Esophagus muscularis mucosa (tissue), 4 donors: ENCODE measurements around the gene RAB37. TPM values are rescaled to one million over a fixed set of nuclear protein-coding genes. Genes with fewer than 3 reads are reported as not detected.

Experiments
- DNase-seq: peaks from one replicate; pipeline ENCODE4 v3.0.0-alpha.2; 2017; ENCODE audit errors: extremely low spot score
- H3K27ac ChIP-seq, 4 donors: fragments of 200-600 bp; sonication (generic); replicated peaks in 1 of 4; 1 replicate in 3 of 4; 2 replicates in 1 of 4; pipeline ENCODE4 v1.5.1; 2016 to 2019; ENCODE audit warnings: mild to moderate bottlenecking in 1 of 4
- H3K27me3 ChIP-seq, 4 donors: fragments of 200-600 bp; sonication (generic); one replicate each; pipeline versions ENCODE4 v1.5.1 to v1.6.0; 2016 to 2019
- H3K36me3 ChIP-seq, 4 donors: fragments of 200-600 bp; sonication (generic); one replicate each; pipeline ENCODE4 v1.5.1; 2016 to 2019
- H3K4me1 ChIP-seq, 4 donors: fragments of 200-600 bp; sonication (generic); one replicate each; pipeline ENCODE4 v1.5.1; 2016 to 2019
- H3K4me3 ChIP-seq, 4 donors: fragments of 200-600 bp; sonication (generic); 1 replicate in 2 of 4; 2 replicates in 2 of 4; pipeline ENCODE4 v1.5.1; 2016 to 2019; ENCODE audit warnings: mild to moderate bottlenecking in 4 of 4, moderate library complexity in 1 of 4
- H3K9me3 ChIP-seq, 4 donors: fragments of 200-600 bp; sonication (generic); 1 replicate in 3 of 4; 2 replicates in 1 of 4; pipeline ENCODE4 v1.5.1; 2016 to 2019
- CTCF ChIP-seq, 3 experiments: fragments of 200-600 bp in 2 of 3; fragments of 450-650 bp in 1 of 3; sonication (generic) in 2 of 3; IDR thresholded peaks; one replicate each; pipeline ENCODE4 v1.5.1; 2017 to 2019; ENCODE audit warnings: antibody characterized with exemption in 3 of 3, mild to moderate bottlenecking in 2 of 3, moderate library complexity in 1 of 3
- EP300 ChIP-seq: sonication (generic); formaldehyde crosslinking; IDR thresholded peaks from one replicate; pipeline ENCODE4 v1.6.1; 2017; ENCODE audit warnings: antibody characterized with exemption
- POLR2A ChIP-seq: fragments of 450-650 bp; IDR thresholded peaks from one replicate; pipeline ENCODE4 v1.6.1; 2017; ENCODE audit warnings: antibody characterized with exemption, moderate library complexity, mild to moderate bottlenecking, low read depth
- POLR2AphosphoS5 ChIP-seq, 2 donors: sonication (generic); formaldehyde crosslinking; IDR thresholded peaks; one replicate each; pipeline ENCODE4 v1.6.1; 2017; ENCODE audit warnings: antibody characterized with exemption in 2 of 2
- WGBS: methylation state at CpG from one replicate; pipeline ENCODE4 v1.1.5; 2018; 5-methylcytosine and 5-hydroxymethylcytosine counted together
- intact Hi-C: fragments of 100-400 bp; cut with DNase I; formaldehyde crosslinking; loops from one replicate; pipeline ENCODE4 v1.15.1; 2023
- total RNA-seq, 4 donors: library from RNA; depleted of rRNA; stranded (reverse); fragments of >200 nt; gene quantifications; one replicate each; pipeline versions ENCODE4 v1.1.0 to v1.2.1, GENCODE V29; 2016

RAB37 gene
- total RNA-seq, 4 donors from 2014 or later, result 1.4 to 3.3 (median 2.5) TPM

- no peak for DNase-seq
- intact Hi-C loops, result no loop called here
- TF ChIP-seq POLR2A (no peak), CTCF (IDR thresholded peaks at IDR 0.05) (no peak), EP300 (no peak), POLR2AphosphoS5 (IDR thresholded peaks at IDR 0.05) (no peak)
- Histone ChIP-seq H3K4me3 (no peak overlapping the region), H3K27ac (no peak overlapping the region), H3K9me3 (peaks cover 0 to 1% (median under 1%) of the 10 kb centered on the region in 4 donors), H3K4me1 (no peaks in the 10 kb centered on the region), H3K36me3 (no peaks in the 10 kb centered on the region), H3K27me3 (peaks cover 0 to 41% (median 0%) of the 10 kb centered on the region in 4 donors)
- WGBS, result 64% methylated on average over 9 of the region's 9 CpGs
Measured at GRCh38 chr17:74699236-74699635, 37.8 kb upstream of the RAB37 start.

GRCh38 chr17:74702116-74702871 lies 34.8 kb upstream of the RAB37 start:
- no peaks in the 10 kb centered on the region for H3K4me1 ChIP-seq
- no peak for TF ChIP-seq CTCF (IDR thresholded peaks at IDR 0.05)
- no peak for TF ChIP-seq EP300
- no peak for TF ChIP-seq POLR2AphosphoS5 (IDR thresholded peaks at IDR 0.05)
- TF ChIP-seq POLR2A, result no peak
- H3K27me3 ChIP-seq, result peaks cover 0 to 43% (median 0%) of the 10 kb centered on the region in 4 donors
- no peak overlapping the region for H3K4me3 ChIP-seq
- WGBS, result 62% methylated on average over 9 of the region's 9 CpGs
- no peak for DNase-seq
- no peaks in the 10 kb centered on the region for H3K9me3 ChIP-seq
- no peak overlapping the region for H3K27ac ChIP-seq
- intact Hi-C loops, result no loop called here
- H3K36me3 ChIP-seq, result no peaks in the 10 kb centered on the region

GRCh38 chr17:74703311-74703710 lies 33.7 kb upstream of the RAB37 start:
- H3K4me3 ChIP-seq, result no peak overlapping the region
- H3K27ac ChIP-seq, result no peak overlapping the region
- H3K36me3 ChIP-seq, result no peaks in the 10 kb centered on the region
- WGBS, result 83% methylated on average over 1 of the region's 2 CpGs
- intact Hi-C loops, result no loop called here
- H3K4me1 ChIP-seq, result no peaks in the 10 kb centered on the region
- peaks cover 0 to 37% (median 0%) of the 10 kb centered on the region in 4 donors for H3K27me3 ChIP-seq
- no peaks in the 10 kb centered on the region for H3K9me3 ChIP-seq
- no peak for DNase-seq
- TF ChIP-seq POLR2AphosphoS5 (IDR thresholded peaks at IDR 0.05), result no peak
- no peak for TF ChIP-seq POLR2A
- no peak for TF ChIP-seq CTCF (IDR thresholded peaks at IDR 0.05)
- TF ChIP-seq EP300, result no peak

- intact Hi-C loops, result no loop called here
- Histone ChIP-seq H3K9me3 (no peaks in the 10 kb centered on the region), H3K36me3 (no peaks in the 10 kb centered on the region), H3K27ac (no peak overlapping the region), H3K4me1 (no peaks in the 10 kb centered on the region), H3K4me3 (no peak overlapping the region), H3K27me3 (peaks cover 0 to 30% (median 0%) of the 10 kb centered on the region in 4 donors)
- DNase-seq, result no peak
- no peak for TF ChIP-seq POLR2A
- no peak for TF ChIP-seq EP300
- no peak for TF ChIP-seq POLR2AphosphoS5 (IDR thresholded peaks at IDR 0.05)
- no peak for TF ChIP-seq CTCF (IDR thresholded peaks at IDR 0.05)
- 92% methylated on average over 8 of the region's 8 CpGs for WGBS
Measured at GRCh38 chr17:74704544-74704943, 32.5 kb upstream of the RAB37 start.
